H9 (cell line): ENCODE results near the gene BLTP1. TPM values are rescaled to one million over a fixed set of nuclear protein-coding genes. Genes with fewer than 3 reads are reported as not detected.

Experiments used
- DNase-seq: peaks from one replicate; pipeline ENCODE4 v3.0.0-alpha.2; 2017
- H2AFZ ChIP-seq: one replicate; pipeline ENCODE4 v1.6.1; 2013; ENCODE audit warnings: mild to moderate bottlenecking, low read length, control low read depth, moderate library complexity
- H2AK5ac ChIP-seq: 2 replicates; pipeline ENCODE4 v1.6.1; 2013; ENCODE audit warnings: low read length, control low read depth, mixed read lengths; ENCODE audit not compliant: insufficient read length
- H2BK120ac ChIP-seq: one replicate; pipeline ENCODE4 v1.6.1; 2013; ENCODE audit warnings: low read depth, mild to moderate bottlenecking, low read length, control low read depth, inconsistent platforms; ENCODE audit not compliant: poor library complexity, severe bottlenecking
- H2BK12ac ChIP-seq: 2 replicates; pipeline ENCODE4 v1.6.1; 2013; ENCODE audit warnings: low read length, control low read depth, mixed read lengths, low read depth; ENCODE audit not compliant: insufficient read length
- H2BK15ac ChIP-seq: 2 replicates; pipeline ENCODE4 v1.6.1; 2013; ENCODE audit warnings: low read depth, low read length, control low read depth
- H2BK20ac ChIP-seq: one replicate; pipeline ENCODE4 v1.6.1; 2013; ENCODE audit warnings: low read depth, mild to moderate bottlenecking, low read length, control low read depth, inconsistent platforms; ENCODE audit not compliant: poor library complexity, severe bottlenecking
- H2BK5ac ChIP-seq: 2 replicates; pipeline ENCODE4 v1.6.1; 2013; ENCODE audit warnings: low read length, control low read depth, mixed read lengths; ENCODE audit not compliant: insufficient read length
- H3K14ac ChIP-seq: 2 replicates; pipeline ENCODE4 v1.6.1; 2013; ENCODE audit warnings: low read length, control low read depth; ENCODE audit not compliant: insufficient read depth
- H3K18ac ChIP-seq: 2 replicates; pipeline ENCODE4 v1.6.1; 2013; ENCODE audit warnings: low read depth, mild to moderate bottlenecking, mixed read lengths, low read length, control low read depth; ENCODE audit not compliant: insufficient read length
- H3K23ac ChIP-seq: 2 replicates; pipeline ENCODE4 v1.6.1; 2013; ENCODE audit warnings: low read length, control low read depth, mixed read lengths, low read depth; ENCODE audit not compliant: insufficient read length
- H3K23me2 ChIP-seq: 2 replicates; pipeline ENCODE4 v1.6.1; 2013; ENCODE audit warnings: low read depth, mild to moderate bottlenecking, mixed read lengths, low read length, control low read depth; ENCODE audit not compliant: insufficient read length, poor library complexity, severe bottlenecking
- H3K27ac ChIP-seq: 2 replicates; pipeline ENCODE4 v1.5.1; 2013; ENCODE audit warnings: low read length, control low read depth, mixed read lengths, low read depth; ENCODE audit not compliant: insufficient read length
- H3K27me3 ChIP-seq: 2 replicates; pipeline ENCODE4 v1.6.1; 2013; ENCODE audit warnings: low read length, control low read depth, inconsistent platforms; ENCODE audit not compliant: insufficient read depth
- H3K4ac ChIP-seq: 2 replicates; pipeline ENCODE4 v1.6.1; 2013; ENCODE audit warnings: low read depth, mild to moderate bottlenecking, control low read depth, inconsistent platforms, low read length, moderate library complexity
- H3K4me1 ChIP-seq: 2 replicates; pipeline ENCODE4 v1.6.1; 2013; ENCODE audit warnings: low read length, control low read depth, inconsistent platforms; ENCODE audit not compliant: insufficient read depth
- H3K4me2 ChIP-seq: 2 replicates; pipeline ENCODE4 v1.6.1; 2013; ENCODE audit warnings: low read length, control low read depth, mixed read lengths; ENCODE audit not compliant: insufficient read length, insufficient read depth
- H3K56ac ChIP-seq: 2 replicates; pipeline ENCODE4 v1.6.1; 2013; ENCODE audit warnings: low read depth, mild to moderate bottlenecking, mixed read lengths, low read length, control low read depth; ENCODE audit not compliant: insufficient read length
- H3K79me1 ChIP-seq: 2 replicates; pipeline ENCODE4 v1.6.1; 2013; ENCODE audit warnings: low read depth, mild to moderate bottlenecking, moderate library complexity, low read length, control low read depth, inconsistent platforms; ENCODE audit not compliant: insufficient read depth, poor library complexity, severe bottlenecking
- H3K79me2 ChIP-seq: 2 replicates; pipeline ENCODE4 v1.6.1; 2013; ENCODE audit warnings: low read length, control low read depth, inconsistent platforms; ENCODE audit not compliant: insufficient read depth
- H3K9ac ChIP-seq: 2 replicates; pipeline ENCODE4 v1.6.1; 2013; ENCODE audit warnings: low read length, control low read depth, mixed read lengths; ENCODE audit not compliant: insufficient read length; ENCODE audit errors: extremely low read depth
- H3K9me3 ChIP-seq: one replicate; pipeline ENCODE4 v1.6.1; 2013; ENCODE audit warnings: low read depth, low read length, inconsistent platforms; ENCODE audit not compliant: control insufficient read depth
- H3T11ph ChIP-seq: one replicate; pipeline ENCODE4 v1.6.1; 2013; ENCODE audit warnings: mild to moderate bottlenecking, low read length, control low read depth, inconsistent platforms
- H4K20me1 ChIP-seq: one replicate; pipeline ENCODE4 v1.6.1; 2013; ENCODE audit not compliant: control insufficient read depth, insufficient read length, insufficient read depth
- H4K5ac ChIP-seq: 2 replicates; pipeline ENCODE4 v1.6.1; 2013; ENCODE audit warnings: low read depth, mild to moderate bottlenecking, mixed read lengths, low read length, control low read depth; ENCODE audit not compliant: insufficient read length
- H4K8ac ChIP-seq: replicated peaks from 2 replicates; pipeline ENCODE4 v1.6.1; 2013; ENCODE audit warnings: low read length, control low read depth, mixed read lengths, low read depth; ENCODE audit not compliant: insufficient read length
- H4K91ac ChIP-seq: 2 replicates; pipeline ENCODE4 v1.6.1; 2013; ENCODE audit warnings: low read depth, mild to moderate bottlenecking, moderate library complexity, mixed read lengths, low read length, control low read depth; ENCODE audit not compliant: insufficient read length
- H3K27ac Mint-ChIP-seq, 3 experiments: 2 replicates in 2 of 3; 3 replicates in 1 of 3; pipeline ENCODE4 v1.8.0; 2020 to 2021; ENCODE audit warnings: mixed read lengths in 3 of 3, mild to moderate bottlenecking in 1 of 3, moderate library complexity in 1 of 3
- H3K27me3 Mint-ChIP-seq: 2 replicates; pipeline ENCODE4 v1.8.0; 2021; ENCODE audit warnings: low read depth, mild to moderate bottlenecking, moderate library complexity, mixed read lengths
- H3K36me3 Mint-ChIP-seq, 3 experiments: 2 replicates in 2 of 3; 3 replicates in 1 of 3; pipeline ENCODE4 v1.8.0; 2020 to 2021; ENCODE audit warnings: low read depth in 3 of 3, mixed read lengths in 3 of 3; ENCODE audit not compliant: insufficient read depth in 1 of 3
- H3K4me1 Mint-ChIP-seq, 2 experiments: 2 replicates each; pipeline ENCODE4 v1.8.0; 2020; ENCODE audit warnings: mixed read lengths in 2 of 2
- H3K4me3 Mint-ChIP-seq, 2 experiments: 2 replicates in 1 of 2; 3 replicates in 1 of 2; pipeline ENCODE4 v1.8.0; 2020 to 2021; ENCODE audit warnings: mild to moderate bottlenecking in 2 of 2, mixed read lengths in 2 of 2, moderate library complexity in 1 of 2
- H3K9me3 Mint-ChIP-seq, 2 experiments: 2 replicates in 1 of 2; 3 replicates in 1 of 2; pipeline ENCODE4 v1.8.0; 2020; ENCODE audit warnings: mild to moderate bottlenecking in 2 of 2, mixed read lengths in 2 of 2, moderate library complexity in 1 of 2
- WGBS: extraction: QIAGEN DNeasy Blood & Tissue Kit; methylation state at CpG from one replicate; pipeline ENCODE4 v1.1.7; 2013; ENCODE audit warnings: missing lambda C conversion rate, low lambda C conversion rate, mixed read lengths; ENCODE audit not compliant: insufficient read length; ENCODE audit errors: extremely low coverage; 5-methylcytosine and 5-hydroxymethylcytosine counted together
- total RNA-seq: library from RNA; stranded (reverse); gene quantifications from 2 replicates; pipeline ENCODE4 v1.2.1, GENCODE V29; 2021
- TF ChIP-seq, protein P1 (sequence below): fragments of 200-600 bp; sonication (generic); conservative IDR thresholded peaks from 3 replicates; pipeline ENCODE4 v1.8.0; 2021; ENCODE audit warnings: antibody characterized with exemption, mild to moderate bottlenecking

The BLTP1 gene
- total RNA-seq, 1 experiment from 2014 or later = 27.4 TPM

DNA sequence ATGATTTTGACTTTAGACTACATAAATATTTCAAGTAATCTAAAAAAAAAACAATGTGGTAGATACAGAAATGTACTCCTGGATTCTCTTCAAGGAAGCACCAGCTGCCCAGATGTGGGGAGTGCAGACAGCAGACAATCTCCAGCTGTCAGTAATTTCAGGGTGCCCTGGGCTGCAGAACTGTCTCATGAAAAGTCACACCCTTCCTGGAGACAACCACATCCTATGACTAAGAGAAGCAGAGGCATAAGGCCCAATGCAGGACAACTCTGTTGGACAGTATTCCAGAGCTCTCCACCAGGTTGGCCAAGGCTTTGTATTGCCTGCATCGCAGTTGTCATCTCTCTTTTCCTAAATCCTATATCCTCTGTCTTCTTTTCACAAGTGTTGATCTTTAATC lies 34.4 kb upstream of the BLTP1 start:
- no peak for DNase-seq
- no peak overlapping the region for H2AK5ac ChIP-seq
- no peak overlapping the region for H3K56ac ChIP-seq
- Mint-ChIP-seq H3K4me1 (no peaks in the 10 kb centered on the region), H3K36me3 (no peaks in the 10 kb centered on the region), H3K9me3 (no peaks in the 10 kb centered on the region), H3K27me3 (no peaks in the 10 kb centered on the region; the same call in 1 of the 2 replicates), H3K27ac (no peak overlapping the region), H3K4me3 (no peak overlapping the region)
- WGBS = no CpG with 5 or more reads among the region's 1 CpG
- no peak overlapping the region for H4K5ac ChIP-seq
- H4K20me1 ChIP-seq = no peaks in the 10 kb centered on the region
- no peaks in the 10 kb centered on the region for H3K9me3 ChIP-seq
- H3T11ph ChIP-seq = no peak overlapping the region
- H2BK20ac ChIP-seq = no peak overlapping the region
- H3K79me1 ChIP-seq = no peaks in the 10 kb centered on the region
- no peaks in the 10 kb centered on the region for H3K27me3 ChIP-seq
- H3K18ac ChIP-seq = no peak overlapping the region
- H3K79me2 ChIP-seq = no peaks in the 10 kb centered on the region
- H3K4me2 ChIP-seq = no peak overlapping the region
- no peak overlapping the region for H2BK120ac ChIP-seq
- H4K8ac ChIP-seq = no peak overlapping the region
- no peak overlapping the region for H2BK12ac ChIP-seq
- H3K27ac ChIP-seq = no peak overlapping the region
- TF ChIP-seq, protein P1, sequence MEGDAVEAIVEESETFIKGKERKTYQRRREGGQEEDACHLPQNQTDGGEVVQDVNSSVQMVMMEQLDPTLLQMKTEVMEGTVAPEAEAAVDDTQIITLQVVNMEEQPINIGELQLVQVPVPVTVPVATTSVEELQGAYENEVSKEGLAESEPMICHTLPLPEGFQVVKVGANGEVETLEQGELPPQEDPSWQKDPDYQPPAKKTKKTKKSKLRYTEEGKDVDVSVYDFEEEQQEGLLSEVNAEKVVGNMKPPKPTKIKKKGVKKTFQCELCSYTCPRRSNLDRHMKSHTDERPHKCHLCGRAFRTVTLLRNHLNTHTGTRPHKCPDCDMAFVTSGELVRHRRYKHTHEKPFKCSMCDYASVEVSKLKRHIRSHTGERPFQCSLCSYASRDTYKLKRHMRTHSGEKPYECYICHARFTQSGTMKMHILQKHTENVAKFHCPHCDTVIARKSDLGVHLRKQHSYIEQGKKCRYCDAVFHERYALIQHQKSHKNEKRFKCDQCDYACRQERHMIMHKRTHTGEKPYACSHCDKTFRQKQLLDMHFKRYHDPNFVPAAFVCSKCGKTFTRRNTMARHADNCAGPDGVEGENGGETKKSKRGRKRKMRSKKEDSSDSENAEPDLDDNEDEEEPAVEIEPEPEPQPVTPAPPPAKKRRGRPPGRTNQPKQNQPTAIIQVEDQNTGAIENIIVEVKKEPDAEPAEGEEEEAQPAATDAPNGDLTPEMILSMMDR = no peak
- no peak overlapping the region for H4K91ac ChIP-seq
- H3K14ac ChIP-seq = no peak overlapping the region
- no peak overlapping the region for H2BK5ac ChIP-seq
- no peak overlapping the region for H3K4ac ChIP-seq
- no peak overlapping the region for H2BK15ac ChIP-seq
- no peaks in the 10 kb centered on the region for H3K4me1 ChIP-seq
- no peak overlapping the region for H2AFZ ChIP-seq
- no peak overlapping the region for H3K9ac ChIP-seq
- H3K23ac ChIP-seq = no peak overlapping the region
- no peaks in the 10 kb centered on the region for H3K23me2 ChIP-seq
